GM19193 (cell line): Measurements from ENCODE around the gene CITED1.

Source experiments
- POLR2A ChIP-seq: IDR thresholded peaks from 4 replicates; pipeline ENCODE4 v1.6.1; 2011; ENCODE audit not compliant: insufficient read depth, insufficient read length; ENCODE audit errors: extremely low read depth

The CITED1 gene

DNA sequence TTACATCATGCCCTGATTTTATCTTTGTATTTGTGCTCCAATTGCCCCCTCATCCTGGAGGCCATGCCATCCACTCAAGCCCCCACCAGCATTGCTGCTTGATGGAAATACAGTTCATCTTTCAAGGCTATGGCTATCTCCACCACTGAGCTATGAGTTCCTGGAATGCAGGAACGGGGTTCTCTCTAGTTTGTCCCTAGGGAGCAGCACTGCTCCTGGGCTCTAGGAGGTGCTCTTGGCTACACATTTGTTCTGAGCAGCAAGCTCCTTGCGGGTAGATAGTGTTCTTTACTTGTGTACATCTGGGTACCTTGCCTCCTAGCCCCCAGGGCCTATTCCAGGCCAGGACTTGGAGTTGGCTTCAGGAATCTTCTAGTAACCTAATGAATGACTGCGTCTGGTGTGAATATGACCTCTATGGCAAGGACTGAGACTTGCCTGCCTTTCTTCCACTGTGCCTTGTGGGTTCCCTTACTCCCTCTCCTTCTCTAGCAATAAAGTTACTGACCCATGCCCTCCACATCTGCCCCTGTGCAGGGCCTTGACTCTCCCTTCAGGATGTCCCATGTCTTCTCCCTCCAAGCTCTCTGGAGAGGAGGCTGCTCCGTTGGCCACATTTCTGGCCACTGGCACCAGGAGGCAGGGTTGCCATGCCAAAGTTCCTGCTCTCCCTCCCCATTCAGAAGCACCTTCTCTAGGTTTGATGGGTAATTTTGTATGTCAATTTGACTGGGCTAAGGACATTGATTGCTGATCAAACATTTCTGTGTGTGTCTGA is 7.6 kb downstream of the CITED1 start:
- TF ChIP-seq POLR2A = no peak

DNA sequence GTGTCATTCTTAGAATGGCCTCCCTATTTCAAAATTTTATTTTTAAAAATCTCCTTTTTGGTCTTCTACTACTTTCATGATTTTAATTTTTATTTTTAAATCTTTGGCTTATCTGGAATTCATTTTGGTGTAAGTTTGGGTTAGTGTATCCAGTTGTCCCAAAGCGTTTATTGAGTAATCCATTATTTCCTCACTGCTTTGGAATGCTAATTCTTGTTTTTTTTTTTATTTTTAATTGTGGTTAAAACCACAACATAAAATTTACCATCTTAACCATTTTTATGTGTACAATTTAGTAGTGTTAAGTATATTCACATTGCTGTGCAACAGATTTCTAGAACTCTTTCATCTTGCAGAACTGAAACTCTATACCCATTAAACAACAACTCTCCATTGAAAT is 8.7 kb downstream of the CITED1 start:
- TF ChIP-seq POLR2A = no peak

DNA sequence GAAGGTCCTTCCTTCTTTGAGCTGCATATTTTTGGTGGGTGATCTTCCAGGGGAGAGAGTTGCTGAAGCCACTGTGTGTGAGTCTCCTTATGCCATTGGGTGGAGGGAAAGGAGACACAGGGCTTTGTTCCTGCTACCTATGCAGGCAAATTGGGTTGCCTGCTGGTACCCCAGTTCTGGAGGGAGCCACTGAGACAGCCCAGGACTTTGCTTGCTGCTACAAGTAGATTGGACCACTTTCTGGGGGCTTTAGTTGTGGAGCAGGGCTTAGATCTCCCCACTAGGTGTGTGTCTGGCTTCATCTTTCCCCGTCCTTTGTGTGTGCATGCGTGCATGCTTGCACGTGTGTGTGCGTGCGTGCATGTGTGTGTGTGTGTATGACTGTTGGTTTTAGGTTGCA is 10.0 kb downstream of the CITED1 start:
- TF ChIP-seq POLR2A = no peak

DNA sequence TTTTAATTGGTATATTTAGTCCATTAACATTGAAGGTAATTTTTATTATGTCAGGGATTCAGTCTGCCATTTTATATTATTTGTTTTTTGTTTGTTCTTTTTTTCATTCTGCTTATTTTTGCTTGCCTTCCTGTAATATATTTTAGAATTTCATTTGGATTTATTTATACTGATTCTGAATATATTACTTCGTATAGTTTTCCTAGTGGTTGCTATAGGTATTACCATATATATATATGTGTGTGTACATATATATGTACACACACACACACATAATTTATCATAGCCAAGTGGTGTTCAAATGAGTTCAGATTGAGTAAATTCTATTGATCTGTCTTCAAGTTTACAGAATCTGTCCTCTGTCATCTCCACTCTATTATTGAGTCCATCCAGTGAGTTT is 11.2 kb downstream of the CITED1 start:
- no peak for TF ChIP-seq POLR2A

DNA sequence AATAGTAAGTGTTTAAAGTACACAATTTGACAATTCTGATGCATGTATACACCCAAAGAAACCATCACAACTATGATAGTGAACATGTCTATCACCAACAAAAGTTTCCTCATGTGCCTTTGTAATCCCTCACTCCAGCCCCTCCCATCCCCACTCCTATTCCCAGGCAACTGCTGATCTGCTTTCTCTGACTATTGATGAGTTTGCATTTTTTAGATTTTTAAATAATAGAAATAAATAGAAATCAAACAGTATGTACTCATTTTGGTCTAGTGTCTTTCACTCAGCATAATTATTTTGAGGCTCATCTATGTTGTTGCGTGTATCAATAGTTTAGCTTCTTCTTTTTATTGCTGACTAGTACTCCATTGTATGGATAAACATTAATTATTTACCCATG is 23.4 kb downstream of the CITED1 start:
- no peak for TF ChIP-seq POLR2A

DNA sequence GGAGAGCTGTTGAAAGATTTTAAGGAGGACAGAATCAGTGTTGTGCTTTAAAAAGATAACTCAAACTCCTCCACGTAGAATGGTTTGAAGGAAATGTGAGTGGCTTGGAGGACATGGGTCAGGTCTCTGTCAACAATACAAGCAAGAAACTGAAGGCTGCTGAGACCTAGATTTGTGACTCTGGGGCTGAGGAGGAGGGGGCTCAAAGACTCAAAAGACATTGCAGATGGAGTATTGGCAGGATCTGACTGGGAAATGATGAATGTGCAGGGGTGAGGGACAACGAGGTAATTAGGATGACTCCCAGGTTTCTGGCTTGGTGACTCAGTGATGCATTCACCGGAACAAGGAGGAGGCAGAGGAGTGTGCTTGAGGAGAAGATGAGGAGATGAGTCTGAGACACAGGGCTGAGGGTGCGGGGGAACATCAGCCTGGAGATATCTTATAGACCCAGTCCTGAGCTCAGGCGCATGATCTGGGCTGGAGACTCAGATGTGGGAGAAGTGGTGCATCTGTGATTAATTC is 25.3 kb downstream of the CITED1 start:
- no peak for TF ChIP-seq POLR2A

DNA sequence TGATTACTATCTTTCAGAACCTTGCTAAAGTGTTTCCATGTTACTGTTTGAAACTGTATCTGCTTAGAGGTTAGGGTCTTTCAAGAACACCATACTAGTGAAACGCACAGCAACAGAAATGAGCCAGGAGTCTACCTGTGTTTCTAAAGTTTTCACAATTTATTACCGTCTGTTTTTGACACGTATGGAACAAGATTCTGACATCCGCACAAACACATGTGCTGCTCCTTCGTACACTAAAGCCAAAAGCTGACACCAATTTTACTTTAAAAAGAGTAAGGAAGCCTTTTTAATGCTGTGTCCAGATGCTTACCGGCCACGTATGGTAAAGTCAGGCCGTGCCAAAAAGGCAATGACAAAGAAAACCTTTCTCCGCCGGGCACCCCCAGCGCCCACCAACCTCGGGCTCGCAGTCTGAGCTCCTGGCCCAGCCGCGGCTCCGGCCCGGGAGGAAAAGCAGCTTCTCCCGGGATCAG is 29.2 kb downstream of the CITED1 start:
- no peak for TF ChIP-seq POLR2A

DNA sequence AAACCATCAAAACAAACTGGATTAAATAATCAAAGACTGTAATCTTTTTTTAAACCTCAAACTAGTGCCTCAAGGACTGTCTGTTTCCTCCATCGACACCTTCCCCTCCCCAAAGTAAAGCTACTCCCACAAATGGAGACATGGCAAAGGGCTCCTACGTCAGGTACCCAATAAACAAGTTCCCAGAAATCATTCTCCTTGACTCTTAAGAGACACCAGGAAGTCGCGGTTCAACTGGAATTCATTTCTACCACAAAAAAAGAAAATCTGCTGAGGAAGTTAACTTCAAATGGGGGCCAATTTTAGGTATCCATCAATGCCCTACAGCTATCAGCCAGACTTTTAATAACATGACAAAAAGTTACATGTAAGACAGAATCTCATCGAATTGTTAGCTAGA is 31.2 kb downstream of the CITED1 start:
- TF ChIP-seq POLR2A = no peak

DNA sequence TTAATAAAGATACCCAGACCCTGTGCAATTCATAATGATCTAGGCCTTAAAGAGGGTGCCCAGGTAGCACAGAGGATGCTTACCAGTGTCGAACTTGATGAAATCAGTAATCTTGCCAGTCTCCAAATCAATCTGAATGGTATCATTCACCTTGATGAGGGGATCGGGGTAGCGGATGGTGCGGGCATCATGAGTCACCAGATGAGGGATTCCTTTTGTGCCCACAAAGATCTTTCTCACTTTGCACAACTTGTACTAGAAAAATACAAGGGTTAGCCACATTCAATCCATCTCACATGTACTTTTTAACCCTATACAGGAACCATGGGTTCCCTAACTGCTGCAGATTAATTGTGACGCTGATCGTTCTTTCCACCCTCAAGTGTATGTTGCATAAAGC is 32.0 kb downstream of the CITED1 start:
- TF ChIP-seq POLR2A = no peak

DNA sequence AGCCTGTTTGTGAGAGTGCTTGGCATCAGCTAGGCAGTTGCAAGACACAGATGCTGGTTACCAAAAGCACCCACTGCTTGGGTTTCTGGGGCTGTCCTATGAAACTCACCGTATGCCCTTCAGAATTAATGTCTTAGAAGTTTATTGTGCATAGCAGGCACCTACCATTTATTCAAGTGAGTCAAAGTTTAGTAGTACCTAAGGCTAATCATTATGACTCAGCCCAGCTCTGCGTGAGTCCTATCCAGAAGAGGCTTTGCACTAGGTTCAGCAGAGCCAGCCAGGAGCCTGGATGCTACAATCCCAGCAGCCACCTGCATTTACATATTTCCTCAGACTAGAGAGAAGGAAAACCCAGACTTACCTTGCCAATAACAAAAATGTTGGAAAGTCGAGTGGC is 32.8 kb downstream of the CITED1 start:
- TF ChIP-seq POLR2A = no peak

DNA sequence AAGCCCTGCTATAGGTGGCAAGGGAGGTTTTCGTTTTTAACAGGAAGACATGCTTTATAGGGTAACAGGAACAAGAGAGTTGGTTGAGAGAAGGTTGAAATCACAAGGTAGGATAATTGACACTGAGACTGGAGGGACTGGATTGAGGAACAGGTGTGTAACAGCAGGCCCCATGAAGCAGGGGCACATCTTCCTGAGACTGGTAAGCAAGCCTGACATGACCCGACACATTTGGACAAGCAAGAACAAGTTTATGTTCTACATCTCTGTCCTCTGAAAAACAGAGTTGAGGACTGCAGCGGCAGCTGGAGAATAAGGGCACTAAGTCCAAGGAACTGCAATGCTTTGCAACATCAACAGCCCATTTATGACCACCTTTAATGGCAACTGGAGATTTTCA is 33.9 kb downstream of the CITED1 start:
- no peak for TF ChIP-seq POLR2A

DNA sequence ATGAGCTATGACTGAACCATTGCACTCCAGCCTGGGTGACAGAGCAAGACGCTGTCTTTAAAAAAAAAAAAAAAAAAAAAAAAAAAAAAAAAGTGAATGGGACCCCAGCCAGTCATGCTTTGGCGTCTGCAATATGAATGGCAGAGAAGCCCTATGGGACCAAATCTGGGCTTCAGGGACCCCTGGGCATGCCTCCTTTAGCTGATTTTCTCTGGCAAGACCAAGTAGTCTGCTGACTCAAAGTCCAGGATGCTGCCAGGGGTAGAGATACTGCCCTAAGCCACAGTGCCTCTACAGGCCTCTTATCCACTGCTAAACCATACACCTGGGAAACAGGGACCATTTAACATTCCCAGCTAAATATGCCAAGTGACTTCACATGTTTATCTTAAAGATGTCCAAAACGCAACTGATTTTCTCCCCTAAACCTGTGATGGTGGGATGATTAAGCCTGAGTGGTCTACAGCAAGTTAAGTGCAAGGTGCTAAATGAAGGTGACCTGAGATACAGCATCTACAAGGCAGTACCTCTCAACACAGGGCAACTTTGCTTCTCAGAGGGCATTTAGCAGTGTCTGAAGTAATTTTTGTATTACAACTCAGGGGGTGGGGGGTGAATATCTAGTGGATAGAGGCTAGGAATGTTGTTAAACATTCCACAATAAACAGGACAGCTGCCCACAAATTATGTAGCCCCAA is 34.5 kb downstream of the CITED1 start:
- TF ChIP-seq POLR2A = no peak

DNA sequence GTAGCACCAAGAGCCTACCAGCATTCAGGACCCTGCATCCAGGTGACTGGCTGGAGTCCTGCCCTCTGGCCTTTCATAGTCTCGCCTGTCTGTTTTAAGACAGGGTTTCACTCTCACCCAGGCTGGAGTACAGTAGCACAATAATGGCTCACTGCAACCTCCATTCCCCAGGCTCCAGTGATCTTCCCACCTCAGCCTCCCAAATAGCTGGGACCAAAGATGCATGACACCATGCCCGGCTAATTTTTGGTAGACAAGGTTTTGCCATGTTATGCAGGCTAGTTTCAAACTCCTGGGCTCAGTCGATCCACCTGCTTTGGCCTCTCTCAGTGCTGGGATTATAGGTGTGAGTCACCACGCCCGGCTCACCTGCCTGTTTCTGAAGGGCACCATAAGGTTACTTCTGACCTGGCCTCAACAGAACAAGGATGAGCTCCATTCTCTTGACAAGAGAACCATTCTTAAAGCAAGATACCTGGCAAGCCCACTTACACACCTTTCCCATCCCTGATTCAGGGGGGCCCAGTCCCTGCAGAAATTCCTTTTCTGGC is 35.3 kb downstream of the CITED1 start:
- TF ChIP-seq POLR2A = no peak

DNA sequence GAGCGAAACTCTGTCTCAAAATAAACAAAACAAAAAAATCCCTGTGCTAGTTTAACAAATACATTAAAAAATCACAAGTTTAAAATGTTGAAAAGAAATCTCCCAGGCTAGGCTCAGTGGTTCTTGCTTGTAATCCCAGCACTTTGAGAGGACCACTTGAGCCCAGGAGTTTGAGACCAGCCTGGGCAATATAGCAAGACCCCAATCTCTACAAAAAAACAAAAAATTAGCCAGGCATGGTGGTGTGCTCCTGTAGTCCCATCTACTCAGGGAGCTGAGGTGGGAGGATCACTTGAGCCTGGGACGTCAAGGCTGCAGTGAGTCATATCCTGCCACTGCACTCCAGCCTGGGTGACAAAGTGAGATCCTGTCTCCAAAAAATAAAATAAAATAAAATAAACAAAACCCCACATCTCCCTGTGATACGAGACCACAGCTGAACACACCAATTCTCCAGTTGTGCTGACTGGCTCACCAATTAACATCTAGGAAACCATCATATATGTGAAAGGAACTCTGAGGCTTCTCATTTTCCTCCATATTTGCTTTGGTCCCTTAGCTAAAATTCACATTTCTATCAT is 36.0 kb downstream of the CITED1 start:
- TF ChIP-seq POLR2A = no peak
